ENCODE results near the gene CREB3L2. TPM values are rescaled to one million over a fixed set of nuclear protein-coding genes. Genes with fewer than 3 reads are reported as not detected.
A peak's percentile ranks its signal among the peaks of the same experiment; 100 is the strongest.

Gene CREB3L2
- total RNA-seq, 4 donors from 2014 or later = 16.4 to 37.0 (median 19.9) TPM

GRCh38 chr7:137981175-137981574, 20.7 kb downstream of the CREB3L2 start:
- H3K9me3 ChIP-seq = no peaks in the 10 kb centered on the region
- H3K4me3 ChIP-seq = no peak overlapping the region
- TF ChIP-seq EP300 (IDR thresholded peaks at IDR 0.05; ENCODE audit: low read depth) (no peak), POLR2AphosphoS5 (IDR thresholded peaks at IDR 0.05) (no peak), POLR2A (IDR thresholded peaks at IDR 0.05) (no peak)
- TF ChIP-seq, protein P1, sequence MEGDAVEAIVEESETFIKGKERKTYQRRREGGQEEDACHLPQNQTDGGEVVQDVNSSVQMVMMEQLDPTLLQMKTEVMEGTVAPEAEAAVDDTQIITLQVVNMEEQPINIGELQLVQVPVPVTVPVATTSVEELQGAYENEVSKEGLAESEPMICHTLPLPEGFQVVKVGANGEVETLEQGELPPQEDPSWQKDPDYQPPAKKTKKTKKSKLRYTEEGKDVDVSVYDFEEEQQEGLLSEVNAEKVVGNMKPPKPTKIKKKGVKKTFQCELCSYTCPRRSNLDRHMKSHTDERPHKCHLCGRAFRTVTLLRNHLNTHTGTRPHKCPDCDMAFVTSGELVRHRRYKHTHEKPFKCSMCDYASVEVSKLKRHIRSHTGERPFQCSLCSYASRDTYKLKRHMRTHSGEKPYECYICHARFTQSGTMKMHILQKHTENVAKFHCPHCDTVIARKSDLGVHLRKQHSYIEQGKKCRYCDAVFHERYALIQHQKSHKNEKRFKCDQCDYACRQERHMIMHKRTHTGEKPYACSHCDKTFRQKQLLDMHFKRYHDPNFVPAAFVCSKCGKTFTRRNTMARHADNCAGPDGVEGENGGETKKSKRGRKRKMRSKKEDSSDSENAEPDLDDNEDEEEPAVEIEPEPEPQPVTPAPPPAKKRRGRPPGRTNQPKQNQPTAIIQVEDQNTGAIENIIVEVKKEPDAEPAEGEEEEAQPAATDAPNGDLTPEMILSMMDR (IDR thresholded peaks at IDR 0.05) = no peak
- intact Hi-C loops (cut with DNase I; ENCODE audit: low total_unique reads) (no loop called here), in situ Hi-C loops (cut with MboI; ENCODE audit: low pct_ligation_motif_present in 1 of 4, low pct_unique_long_range_greater_than_20kb in 1 of 4, low sequenced_read_pairs in 3 of 4) (no loop called here)
- H3K36me3 ChIP-seq = no peaks in the 10 kb centered on the region
- no peaks in the 10 kb centered on the region for H3K27me3 ChIP-seq
- peaks cover 33 to 89% (median 52%) of the 10 kb centered on the region in 4 donors for H3K4me1 ChIP-seq
- DNase-seq = no peak
- H3K27ac ChIP-seq = peak overlapping the region; percentile 56 to 99 (median 89)

DNA sequence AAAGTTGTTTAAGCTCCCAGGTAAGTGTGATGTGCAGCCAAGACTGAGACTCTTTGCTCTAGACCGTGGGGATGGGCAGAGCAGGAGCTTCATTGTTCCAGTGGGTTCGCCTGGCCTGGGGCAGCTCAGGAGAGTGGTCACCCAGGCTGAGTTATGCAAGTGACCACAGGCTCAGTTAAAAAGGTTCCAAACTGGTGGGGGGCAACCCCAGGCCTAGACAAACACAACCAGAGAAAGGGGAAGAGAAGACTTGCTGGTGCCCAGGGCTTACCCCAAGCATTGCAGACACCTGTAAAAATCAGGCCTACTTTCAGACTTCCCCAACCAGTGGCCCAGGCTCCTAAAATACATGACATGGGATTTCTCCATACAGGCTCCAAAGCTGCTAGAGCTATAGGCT, 21.6 kb downstream of the CREB3L2 start:
- DNase-seq = no peak
- Histone ChIP-seq H3K36me3 (no peaks in the 10 kb centered on the region), H3K27me3 (no peaks in the 10 kb centered on the region), H3K27ac (peak overlapping the region; percentile 56 to 99 (median 89)), H3K4me1 (peaks cover 36 to 87% (median 51%) of the 10 kb centered on the region in 4 donors), H3K4me3 (no peak overlapping the region), H3K9me3 (no peaks in the 10 kb centered on the region)
- in situ Hi-C loops (cut with MboI; ENCODE audit: low pct_ligation_motif_present in 1 of 4, low pct_unique_long_range_greater_than_20kb in 1 of 4, low sequenced_read_pairs in 3 of 4) = no loop called here
- WGBS, 2 donors (ENCODE audit: low coverage in 1 of 2) = 86% methylated on average over 2 of the region's 2 CpGs; no CpG with 5 or more reads in 1 of the 2 donors
- intact Hi-C loops (cut with DNase I; ENCODE audit: low total_unique reads) = no loop called here
- no peak for TF ChIP-seq POLR2AphosphoS5 (IDR thresholded peaks at IDR 0.05)
- TF ChIP-seq, protein P1 (IDR thresholded peaks at IDR 0.05) = no peak
- no peak for TF ChIP-seq POLR2A (IDR thresholded peaks at IDR 0.05)
- TF ChIP-seq EP300 (IDR thresholded peaks at IDR 0.05; ENCODE audit: low read depth) = no peak

GRCh38 chr7:137978464-137979237, 23.2 kb downstream of the CREB3L2 start:
- in situ Hi-C loops (cut with MboI; ENCODE audit: low pct_ligation_motif_present in 1 of 4, low pct_unique_long_range_greater_than_20kb in 1 of 4, low sequenced_read_pairs in 3 of 4) = no loop called here
- peak; percentile 41 for DNase-seq
- no peaks in the 10 kb centered on the region for H3K27me3 ChIP-seq
- TF ChIP-seq EP300 (IDR thresholded peaks at IDR 0.05; ENCODE audit: low read depth) (no peak), POLR2AphosphoS5 (IDR thresholded peaks at IDR 0.05) (peak; percentile 28 to 74 (median 65))
- intact Hi-C loops (cut with DNase I; ENCODE audit: low total_unique reads) = no loop called here
- no peak overlapping the region for H3K4me3 ChIP-seq
- H3K27ac ChIP-seq = peak overlapping the region; percentile 77 to 99 (median 89)
- 63 to 75% methylated on average over 8 to 10 of the region's 10 CpGs for WGBS, 2 donors (ENCODE audit: low coverage in 1 of 2)
- peaks cover 34 to 85% (median 41%) of the 10 kb centered on the region in 4 donors for H3K4me1 ChIP-seq
- no peaks in the 10 kb centered on the region for H3K36me3 ChIP-seq
- no peaks in the 10 kb centered on the region for H3K9me3 ChIP-seq

GRCh38 chr7:137977173-137977572, 24.7 kb downstream of the CREB3L2 start:
- intact Hi-C loops (cut with DNase I; ENCODE audit: low total_unique reads) (no loop called here), in situ Hi-C loops (cut with MboI; ENCODE audit: low pct_ligation_motif_present in 1 of 4, low pct_unique_long_range_greater_than_20kb in 1 of 4, low sequenced_read_pairs in 3 of 4) (no loop called here)
- Histone ChIP-seq H3K36me3 (no peaks in the 10 kb centered on the region), H3K4me1 (peaks cover 31 to 85% (median 37%) of the 10 kb centered on the region in 4 donors), H3K27ac (peak overlapping the region; percentile 77 to 99 (median 89)), H3K4me3 (no peak overlapping the region), H3K9me3 (no peaks in the 10 kb centered on the region), H3K27me3 (no peaks in the 10 kb centered on the region)
- TF ChIP-seq POLR2A (IDR thresholded peaks at IDR 0.05) = no peak
- peak in 1 of 3 donors; percentile 26 for TF ChIP-seq POLR2AphosphoS5 (IDR thresholded peaks at IDR 0.05)
- no peak for DNase-seq
- WGBS, 2 donors (ENCODE audit: low coverage in 1 of 2) = 69 to 84% methylated on average over 4 of the region's 4 CpGs

- intact Hi-C loops (cut with DNase I; ENCODE audit: low total_unique reads) = no loop called here
- H3K9me3 ChIP-seq = no peaks in the 10 kb centered on the region
- H3K4me3 ChIP-seq = no peak overlapping the region
- no peak for DNase-seq
- TF ChIP-seq POLR2AphosphoS5 (IDR thresholded peaks at IDR 0.05) = no peak
- no peak for TF ChIP-seq POLR2A (IDR thresholded peaks at IDR 0.05)
- TF ChIP-seq, protein P1 (IDR thresholded peaks at IDR 0.05) = no peak
- no peak for TF ChIP-seq EP300 (IDR thresholded peaks at IDR 0.05; ENCODE audit: low read depth)
- WGBS, 2 donors (ENCODE audit: low coverage in 1 of 2) = 75% methylated on average over 5 of the region's 5 CpGs; no CpG with 5 or more reads in 1 of the 2 donors
- H3K27me3 ChIP-seq = no peaks in the 10 kb centered on the region
- peak overlapping the region; percentile 77 to 99 (median 89) for H3K27ac ChIP-seq
- H3K4me1 ChIP-seq = peaks cover 29 to 84% (median 35%) of the 10 kb centered on the region in 4 donors
- H3K36me3 ChIP-seq = no peaks in the 10 kb centered on the region
- in situ Hi-C loops (cut with MboI; ENCODE audit: low pct_ligation_motif_present in 1 of 4, low pct_unique_long_range_greater_than_20kb in 1 of 4, low sequenced_read_pairs in 3 of 4) = no loop called here
Observed at GRCh38 chr7:137976696-137977095, 25.2 kb downstream of the CREB3L2 start.
